ENCODE measurements around the gene OR51B5.
"Not testable (repeated sequence)": the region's sequence is repeated elsewhere in the genome, so short reads cannot be mapped to it uniquely, and the experiment has no call there.

OR51B5 gene

GRCh38 chr11:5294342-5294995 lies 48.9 kb downstream of the OR51B5 start:
- not testable (repeated sequence) for H3K27ac ChIP-seq (ENCODE audit: low read depth, low read length); H3K36me3 ChIP-seq (ENCODE audit: control insufficient read depth, insufficient read depth, low read length); H3K9ac ChIP-seq (ENCODE audit: low read length); H3K4me3 ChIP-seq (ENCODE audit: low read depth, low read length); H3K9me3 ChIP-seq (ENCODE audit: control insufficient read depth, insufficient read depth, low read depth, low read length); H3K4me1 ChIP-seq (ENCODE audit: control insufficient read depth, insufficient read depth, low read length); H3K27me3 ChIP-seq (ENCODE audit: control insufficient read depth, insufficient read depth, low read length)

- H3K9me3 ChIP-seq (ENCODE audit: control insufficient read depth, insufficient read depth, low read depth, low read length), result no peaks in the 10 kb centered on the region
- H3K4me3 ChIP-seq (ENCODE audit: low read depth, low read length), result no peak overlapping the region
- H3K27me3 ChIP-seq (ENCODE audit: control insufficient read depth, insufficient read depth, low read length), result no peaks in the 10 kb centered on the region
- no peaks in the 10 kb centered on the region for H3K4me1 ChIP-seq (ENCODE audit: control insufficient read depth, insufficient read depth, low read length)
- H3K36me3 ChIP-seq (ENCODE audit: control insufficient read depth, insufficient read depth, low read length), result no peaks in the 10 kb centered on the region
- no peak overlapping the region for H3K27ac ChIP-seq (ENCODE audit: low read depth, low read length)
- no peak overlapping the region for H3K9ac ChIP-seq (ENCODE audit: low read length)
These were observed 50.3 kb downstream of the OR51B5 start for GRCh38 chr11:5293028-5293427.
